HCT116 (cell line): ENCODE measurements around the gene SIGLEC5. TPM values are rescaled to one million over a fixed set of nuclear protein-coding genes. Genes with fewer than 3 reads are reported as not detected.

Source experiments
- ATAC-seq: fragments of 200-7000 bp; cut with Tn5 transposase; 2 replicates; pipeline ENCODE4 v1.9.1; 2020; ENCODE audit warnings: mild to moderate bottlenecking, moderate library complexity
- BruUV-seq: library from RNA; stranded (reverse); fragments of 400-500 nt; replicated peaks from 2 replicates; lab custom pipeline; 2021; lab: Mats Ljungman, UMichigan
- CTCF ChIA-PET: fragments of 300-600 bp; sonication (Branson Sonifier 250); formaldehyde crosslinking; loops from one replicate; lab custom pipeline; 2021; ENCODE audit warnings: antibody characterized with exemption; lab: Charles Lee
- POLR2A ChIA-PET: fragments of 300-600, 350-600 bp; sonication (Branson Sonifier 250); formaldehyde crosslinking; loops from one replicate; lab custom pipeline; 2021; ENCODE audit warnings: antibody characterized with exemption; lab: Charles Lee
- RAD21 ChIA-PET, 2 experiments: fragments of 300-600 bp; sonication (Branson Sonifier 250); formaldehyde crosslinking; loops; one replicate each; lab custom pipeline; 2023; ENCODE audit warnings: low total read pairs in 2 of 2; ENCODE audit not compliant: uncharacterized antibody in 2 of 2, unreplicated experiment in 2 of 2, low non-redundant PET in 1 of 2; lab: Charles Lee
- DNase-seq: peaks from one replicate; pipeline ENCODE4 v3.0.0-alpha.2; 2010; ENCODE audit warnings: low read depth, low spot score
- H2AFZ ChIP-seq: fragments of 200-600 bp; shearing (Covaris generic), sonication (generic); 2 replicates; pipeline ENCODE4 v1.6.1; 2017; ENCODE audit warnings: low read depth, mixed run types, mixed read lengths, antibody characterized with exemption, low read length; ENCODE audit not compliant: poor library complexity, severe bottlenecking
- H3K27ac ChIP-seq: 2 replicates; pipeline ENCODE4 v1.5.1; 2012; ENCODE audit warnings: low read depth, low read length
- H3K27me3 ChIP-seq: fragments of 200-600 bp; sonication (generic); 2 replicates; pipeline ENCODE4 v1.6.1; 2016; ENCODE audit warnings: mixed run types, low read length, mixed read lengths; ENCODE audit not compliant: insufficient read depth
- H3K36me3 ChIP-seq, 2 experiments: fragments of 200-500 bp in 1 of 2; fragments of 200-600 bp in 1 of 2; sonication (Bioruptor generic) in 1 of 2; sonication (generic) in 1 of 2; 2 replicates each; pipeline versions ENCODE4 v1.5.1 to v1.6.1; 2014 to 2016; ENCODE audit warnings: low read length in 2 of 2, inconsistent platforms in 1 of 2, mixed read lengths in 1 of 2, mixed run types in 1 of 2; ENCODE audit not compliant: insufficient read depth in 2 of 2, control insufficient read depth in 1 of 2
- H3K4me1 ChIP-seq, 2 experiments: fragments of 200-600 bp in 1 of 2; sonication (generic) in 1 of 2; 2 replicates each; pipeline versions ENCODE4 v1.5.1 to v1.6.1; 2012 to 2017; ENCODE audit warnings: low read length in 2 of 2, inconsistent platforms in 1 of 2, mild to moderate bottlenecking in 1 of 2, mixed read lengths in 1 of 2, mixed run types in 1 of 2, moderate library complexity in 1 of 2; ENCODE audit not compliant: insufficient read depth in 2 of 2, control insufficient read depth in 1 of 2
- H3K4me2 ChIP-seq: fragments of 200-600 bp; sonication (generic); 2 replicates; pipeline ENCODE4 v1.6.1; 2017; ENCODE audit warnings: mixed run types, low read length, mixed read lengths
- H3K4me3 ChIP-seq, 2 experiments: fragments of 200-600 bp in 1 of 2; sonication (generic) in 1 of 2; replicated peaks in 1 of 2; 2 replicates each; pipeline ENCODE4 v1.5.1; 2011 to 2016; ENCODE audit warnings: low read length in 2 of 2, control low read depth in 1 of 2, low read depth in 1 of 2, mild to moderate bottlenecking in 1 of 2, mixed read lengths in 1 of 2, mixed run types in 1 of 2
- H3K79me2 ChIP-seq: fragments of 200-600 bp; sonication (generic); 2 replicates; pipeline ENCODE4 v1.6.1; 2017; ENCODE audit warnings: mild to moderate bottlenecking, mixed run types, low read length, moderate library complexity, mixed read lengths; ENCODE audit not compliant: insufficient read depth
- H3K9ac ChIP-seq: fragments of 200-600 bp; sonication (generic); 2 replicates; pipeline ENCODE4 v1.6.1; 2016; ENCODE audit warnings: low read length, mixed read lengths
- H3K9me2 ChIP-seq: fragments of 200-600 bp; sonication (generic), shearing (Covaris generic); 2 replicates; pipeline ENCODE4 v1.6.1; 2017; ENCODE audit warnings: mixed run types, mild to moderate bottlenecking, moderate library complexity; ENCODE audit not compliant: insufficient read depth
- H3K9me3 ChIP-seq, 2 experiments: fragments of 200-500 bp in 1 of 2; fragments of 200-600 bp in 1 of 2; sonication (Bioruptor generic) in 1 of 2; sonication (generic) in 1 of 2; 2 replicates each; pipeline ENCODE4 v1.6.1; 2014 to 2017; ENCODE audit warnings: low read length in 2 of 2, mixed read lengths in 2 of 2, inconsistent platforms in 1 of 2, low read depth in 1 of 2, mild to moderate bottlenecking in 1 of 2, mixed run types in 1 of 2, moderate library complexity in 1 of 2; ENCODE audit not compliant: control insufficient read depth in 1 of 2, insufficient read depth in 1 of 2
- H4K20me1 ChIP-seq: fragments of 200-600 bp; sonication (generic), shearing (Covaris generic); 2 replicates; pipeline ENCODE4 v1.6.1; 2017; ENCODE audit warnings: mixed run types, mild to moderate bottlenecking, moderate library complexity; ENCODE audit not compliant: insufficient read depth
- CBX3 ChIP-seq: IDR thresholded peaks from 2 replicates; pipeline ENCODE4 v1.6.1; 2012; ENCODE audit warnings: low read depth
- CEBPB ChIP-seq: IDR thresholded peaks from 2 replicates; pipeline ENCODE4 v1.6.1; 2012; ENCODE audit warnings: low read depth
- EGR1 ChIP-seq: IDR thresholded peaks from 2 replicates; pipeline ENCODE4 v1.6.1; 2012; ENCODE audit warnings: low read depth
- ELF1 ChIP-seq: IDR thresholded peaks from 2 replicates; pipeline ENCODE4 v1.6.1; 2012; ENCODE audit warnings: low read depth, borderline replicate concordance
- EZH2 ChIP-seq: fragments of 200-600 bp; sonication (generic); IDR thresholded peaks from 2 replicates; pipeline ENCODE4 v1.6.1; 2017; ENCODE audit warnings: antibody characterized with exemption, mixed run types
- EZH2phosphoT487 ChIP-seq: fragments of 200-600 bp; IDR thresholded peaks from 2 replicates; pipeline ENCODE4 v1.6.1; 2018; ENCODE audit warnings: antibody characterized with exemption, borderline replicate concordance
- FOSL1 ChIP-seq: IDR thresholded peaks from 2 replicates; pipeline ENCODE4 v1.6.1; 2012; ENCODE audit warnings: low read depth
- JUND ChIP-seq: IDR thresholded peaks from 2 replicates; pipeline ENCODE4 v1.6.1; 2012
- MAX ChIP-seq: IDR thresholded peaks from 2 replicates; pipeline ENCODE4 v1.6.1; 2012
- POLR2A ChIP-seq: IDR thresholded peaks from 2 replicates; pipeline ENCODE4 v1.7.0; 2011; ENCODE audit warnings: borderline replicate concordance; ENCODE audit not compliant: insufficient read depth, insufficient read length; ENCODE audit errors: extremely low read depth
- RAD21 ChIP-seq: IDR thresholded peaks from 2 replicates; pipeline ENCODE4 v1.6.1; 2012; ENCODE audit warnings: low read depth, mild to moderate bottlenecking
- REST ChIP-seq: IDR thresholded peaks from 2 replicates; pipeline ENCODE4 v1.6.1; 2012; ENCODE audit warnings: low read depth
- SP1 ChIP-seq: IDR thresholded peaks from 2 replicates; pipeline ENCODE4 v1.6.1; 2012; ENCODE audit warnings: low read depth
- YY1 ChIP-seq: IDR thresholded peaks from 2 replicates; pipeline ENCODE4 v1.6.1; 2011; ENCODE audit warnings: low read length, low read depth, moderate library complexity, mild to moderate bottlenecking; ENCODE audit not compliant: insufficient replicate concordance; ENCODE audit errors: extremely low read depth
- ZBTB33 ChIP-seq: IDR thresholded peaks from 2 replicates; pipeline ENCODE4 v1.6.1; 2011; ENCODE audit warnings: mild to moderate bottlenecking, low read length, moderate library complexity; ENCODE audit not compliant: insufficient replicate concordance; ENCODE audit errors: extremely low read depth
- intact Hi-C: fragments of 100-400 bp; cut with micrococcal nuclease; formaldehyde crosslinking; loops from 2 replicates; pipeline ENCODE4 v1.10.0; 2022
- total RNA-seq: library from RNA; stranded (reverse); gene quantifications from one replicate; pipeline ENCODE4 v1.2.1, GENCODE V29; 2021; ENCODE audit not compliant: unreplicated experiment

SIGLEC5 gene
- total RNA-seq, 1 experiment from 2014 or later = not detected

- BruUV-seq = no TSS peak
- no peak overlapping the region for H3K9ac ChIP-seq
- DNase-seq (no peak), ATAC-seq (no peak)
- intact Hi-C loops = no loop called here
- peaks cover 9 to 26% of the 10 kb centered on the region in 2 experiments; a peak in 3 of 4 replicates for H3K36me3 ChIP-seq
- no peak overlapping the region for H3K4me3 ChIP-seq
- no peak overlapping the region for H3K4me2 ChIP-seq
- ChIA-PET POLR2A (no interaction called here), RAD21 (no interaction called here), CTCF (no interaction called here)
- H3K27me3 ChIP-seq = no peaks in the 10 kb centered on the region
- H2AFZ ChIP-seq = no peak overlapping the region
- H3K79me2 ChIP-seq = no peaks in the 10 kb centered on the region
- no peaks in the 10 kb centered on the region for H3K9me2 ChIP-seq
- no peak overlapping the region for H3K27ac ChIP-seq
- no peaks in the 10 kb centered on the region for H3K4me1 ChIP-seq
- H4K20me1 ChIP-seq = no peaks in the 10 kb centered on the region
- H3K9me3 ChIP-seq = peaks cover 7 to 20% of the 10 kb centered on the region in 2 experiments; a peak in 2 of 4 replicates
- TF ChIP-seq SP1 = no peak
- TF ChIP-seq POLR2A = no peak
- TF ChIP-seq JUND = no peak
- no peak for TF ChIP-seq MAX
- TF ChIP-seq ELF1 = no peak
- no peak for TF ChIP-seq EZH2
- TF ChIP-seq CBX3 = no peak
- TF ChIP-seq CEBPB = no peak
- no peak for TF ChIP-seq RAD21
- TF ChIP-seq YY1 = no peak
- no peak for TF ChIP-seq EZH2phosphoT487
These were observed 43.4 kb downstream of the SIGLEC5 start for GRCh38 chr19:51586799-51587198.

GRCh38 chr19:51586103-51586728, 44.0 kb downstream of the SIGLEC5 start:
- ATAC-seq (no peak), DNase-seq (no peak)
- ChIA-PET CTCF (no interaction called here), RAD21 (no interaction called here), POLR2A (no interaction called here)
- Histone ChIP-seq H3K9me3 (peaks cover 7 to 20% of the 10 kb centered on the region in 2 experiments; a peak in 2 of 4 replicates), H3K27me3 (no peaks in the 10 kb centered on the region), H3K9me2 (no peaks in the 10 kb centered on the region), H3K4me1 (no peaks in the 10 kb centered on the region), H4K20me1 (no peaks in the 10 kb centered on the region), H2AFZ (no peak overlapping the region), H3K4me3 (no peak overlapping the region), H3K36me3 (peaks cover 10 to 27% of the 10 kb centered on the region in 2 experiments), H3K9ac (no peak overlapping the region), H3K79me2 (no peaks in the 10 kb centered on the region), H3K27ac (no peak overlapping the region), H3K4me2 (no peak overlapping the region)
- intact Hi-C loops = no loop called here
- no TSS peak for BruUV-seq
- TF ChIP-seq REST (no peak), FOSL1 (no peak), ZBTB33 (no peak), MAX (no peak), SP1 (no peak), EGR1 (no peak), CBX3 (no peak)
